ENCODE measurements around the gene KCMF1.

Gene KCMF1

DNA sequence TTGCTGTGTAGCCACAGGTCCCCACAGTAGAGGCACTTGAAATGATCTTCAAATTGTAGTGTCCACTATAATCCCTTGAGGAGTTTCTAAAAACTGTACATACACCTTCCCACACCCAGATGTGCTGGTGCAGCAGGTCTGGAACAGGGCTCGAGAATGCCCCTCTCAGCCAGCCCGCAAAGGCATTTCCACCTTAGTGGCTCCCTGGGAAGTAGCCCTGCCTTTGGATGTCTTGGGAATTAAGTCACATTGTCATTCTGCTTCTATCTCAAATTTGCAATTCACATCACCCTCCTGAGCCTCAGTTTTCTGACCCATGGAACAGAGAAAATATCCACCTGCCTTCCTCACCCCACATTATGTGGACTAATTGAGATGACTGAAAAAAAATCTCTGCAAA lies 118.0 kb downstream of the KCMF1 start:
- DNase-seq = no peak

DNA sequence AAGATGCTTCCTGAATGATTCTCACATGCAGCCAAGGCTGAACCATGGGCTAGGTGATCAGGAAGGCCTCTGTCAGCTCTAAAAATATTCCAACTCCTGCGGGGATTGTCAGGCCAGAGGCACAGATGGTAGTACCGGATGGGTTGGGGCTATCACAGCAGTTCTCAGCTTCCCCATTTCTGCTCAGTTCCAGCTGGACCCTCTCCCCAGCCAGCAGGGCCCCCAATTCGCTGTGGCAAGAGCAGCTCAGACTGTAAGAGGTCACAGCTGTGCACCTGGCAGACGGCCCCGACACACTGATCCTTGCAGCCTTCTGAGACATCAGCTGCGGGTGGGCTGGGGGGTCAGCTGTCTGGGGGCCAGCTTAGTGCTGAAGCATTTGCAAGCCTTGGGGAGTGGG lies 118.6 kb downstream of the KCMF1 start:
- DNase-seq = no peak

DNA sequence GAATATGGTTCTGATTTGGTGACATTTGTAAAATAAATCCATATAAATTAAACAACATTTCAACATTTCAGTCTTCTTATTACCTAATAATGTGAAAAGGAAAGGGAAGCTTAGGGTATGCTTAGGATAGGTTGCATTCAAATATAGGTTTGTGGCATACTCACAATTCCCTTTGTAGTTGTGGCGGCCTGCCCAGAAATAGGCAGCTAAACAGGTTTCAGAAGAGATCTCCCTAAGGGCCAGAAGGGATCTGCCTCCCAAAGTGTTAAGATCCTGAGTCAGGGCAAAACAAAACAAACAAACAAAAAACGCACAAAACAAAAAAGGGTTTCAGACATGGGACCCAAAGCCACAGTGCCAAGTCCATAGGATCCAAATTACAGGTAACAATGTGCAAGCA lies 120.9 kb downstream of the KCMF1 start:
- DNase-seq = no peak

DNA sequence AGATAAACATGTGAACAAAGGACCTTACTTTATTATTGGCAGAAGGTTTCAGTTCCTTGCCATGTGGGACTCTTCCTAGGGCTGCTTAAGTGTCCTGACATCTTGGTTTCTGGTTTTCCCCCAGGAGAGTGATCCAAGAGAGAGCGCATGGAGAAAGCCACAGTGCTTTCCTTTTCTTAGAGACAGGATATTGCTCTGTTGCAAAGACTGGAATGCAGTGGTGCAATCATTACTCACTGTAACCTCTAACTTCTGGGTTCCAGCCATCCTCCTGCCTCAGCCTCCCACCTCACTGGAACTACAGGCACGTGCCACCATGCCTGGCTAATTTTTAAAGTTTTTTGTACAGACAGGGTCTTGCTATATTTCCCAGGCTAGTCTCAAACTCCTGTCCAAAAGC lies 124.1 kb downstream of the KCMF1 start:
- DNase-seq = no peak

DNA sequence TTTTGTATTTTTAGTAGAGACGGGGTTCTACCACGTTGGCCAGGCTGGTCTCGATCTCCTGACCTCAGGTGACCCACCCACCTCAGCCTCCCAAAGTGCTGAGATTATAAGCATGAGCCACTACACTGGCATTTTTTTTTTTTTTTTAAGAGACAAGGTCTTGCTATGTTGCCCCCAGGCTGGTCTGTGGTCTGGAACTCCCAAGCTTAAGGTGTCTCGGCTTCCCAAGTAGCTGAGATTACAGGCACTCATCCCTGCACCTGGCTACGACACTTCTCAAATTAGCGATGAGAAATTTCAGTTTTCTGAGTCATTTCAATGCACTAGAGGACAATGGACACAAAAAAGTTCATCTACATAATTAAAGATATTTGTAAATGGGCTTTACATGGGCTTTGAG lies 125.7 kb downstream of the KCMF1 start:
- DNase-seq = no peak

DNA sequence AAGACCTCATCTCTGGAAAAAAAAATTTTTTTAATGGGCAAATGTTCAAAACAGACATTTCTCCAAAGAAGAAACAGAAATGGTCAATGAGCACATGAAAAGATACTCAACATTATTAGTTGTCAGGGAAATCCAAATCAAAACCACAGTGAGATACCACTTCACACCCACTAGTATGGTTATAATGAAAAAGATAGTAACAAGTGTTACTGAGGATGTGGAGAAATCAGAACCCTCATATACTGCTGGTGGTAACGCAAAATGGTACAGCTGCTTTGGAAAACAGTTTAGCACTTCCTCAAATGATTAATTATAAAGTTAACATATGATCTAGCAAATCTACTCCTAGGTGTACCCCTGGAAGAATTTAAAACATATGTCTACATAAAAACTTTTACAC lies 133.3 kb downstream of the KCMF1 start:
- DNase-seq = no peak

DNA sequence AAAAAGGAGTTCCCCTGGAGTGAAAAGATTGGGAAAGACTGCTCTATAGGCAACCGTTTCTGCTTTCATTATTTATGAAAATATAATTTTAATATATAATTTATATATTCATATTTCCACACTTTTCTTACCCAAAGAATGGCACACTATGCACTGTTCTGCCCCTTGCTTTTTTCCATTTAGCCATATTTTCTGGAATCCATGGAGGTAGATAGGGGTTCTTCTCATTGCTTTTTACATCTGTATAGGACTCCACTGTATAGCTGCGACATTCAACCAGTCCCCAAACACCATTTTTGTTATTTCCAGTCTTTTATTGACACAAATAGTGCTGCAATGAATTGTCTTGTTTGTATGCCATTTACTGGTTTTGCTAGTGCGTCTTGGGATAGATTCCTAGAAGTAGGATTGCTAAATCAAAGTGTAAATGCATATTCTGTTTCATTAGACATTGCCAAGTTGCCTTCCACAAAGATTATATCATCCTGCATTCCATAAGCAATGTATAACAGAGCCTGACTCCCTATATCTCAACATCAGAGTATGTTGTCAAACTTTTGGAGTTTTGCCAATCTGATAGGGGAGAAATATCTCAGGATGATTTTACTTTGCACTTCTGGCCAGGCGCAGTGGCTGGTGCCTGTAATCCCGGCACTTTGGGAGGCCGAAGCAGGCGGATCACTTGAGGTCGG lies 135.7 kb downstream of the KCMF1 start:
- DNase-seq = no peak
